HG03521 (cell line): Measurements from ENCODE around the gene COL20A1.
"Not testable (repeated sequence)": the region's sequence is repeated elsewhere in the genome, so short reads cannot be mapped to it uniquely, and the experiment has no call there.

ENCODE experiments used
- ATAC-seq: cut with Tn5 transposase; IDR thresholded peaks from one replicate; pipeline ENCODE4 v1.9.1; 2021; ENCODE audit warnings: mild to moderate bottlenecking, moderate library complexity; ENCODE audit not compliant: unreplicated experiment

Gene COL20A1

GRCh38 chr20:63290136-63290676 lies 2.8 kb upstream of the COL20A1 start:
- ATAC-seq: no peak

GRCh38 chr20:63290677-63291472 lies 2.1 kb upstream of the COL20A1 start:
- no peak for ATAC-seq

GRCh38 chr20:63291811-63292210 lies 1.2 kb upstream of the COL20A1 start:
- no peak for ATAC-seq

- no peak for ATAC-seq
Observed at GRCh38 chr20:63292292-63292701, 689 bp upstream of the COL20A1 start.

GRCh38 chr20:63293456-63293855 lies 470 bp downstream of the COL20A1 start:
- no peak for ATAC-seq

- no peak for ATAC-seq
Observed at GRCh38 chr20:63293871-63294535, 1.0 kb downstream of the COL20A1 start.

GRCh38 chr20:63294536-63294900 lies 1.5 kb downstream of the COL20A1 start:
- ATAC-seq: no peak

GRCh38 chr20:63295018-63295417 lies 2.0 kb downstream of the COL20A1 start:
- no peak for ATAC-seq

GRCh38 chr20:63295422-63295821 lies 2.4 kb downstream of the COL20A1 start:
- no peak for ATAC-seq

- no peak for ATAC-seq
Observed at GRCh38 chr20:63295846-63296245, 2.9 kb downstream of the COL20A1 start.

GRCh38 chr20:63296531-63297299 lies 3.7 kb downstream of the COL20A1 start:
- ATAC-seq: no peak

GRCh38 chr20:63297371-63297781 lies 4.4 kb downstream of the COL20A1 start:
- ATAC-seq: no peak

- no peak for ATAC-seq
Observed at GRCh38 chr20:63297796-63298572, 5.0 kb downstream of the COL20A1 start.

GRCh38 chr20:63298731-63299312 lies 5.8 kb downstream of the COL20A1 start:
- no peak for ATAC-seq

- no peak for ATAC-seq
Observed at GRCh38 chr20:63301671-63302070, 8.7 kb downstream of the COL20A1 start.

GRCh38 chr20:63303095-63303666 lies 10.2 kb downstream of the COL20A1 start:
- no peak for ATAC-seq

- no peak for ATAC-seq
Observed at GRCh38 chr20:63305393-63305792, 12.4 kb downstream of the COL20A1 start.

GRCh38 chr20:63305933-63306672 lies 13.1 kb downstream of the COL20A1 start:
- ATAC-seq: not testable (repeated sequence)
